SW480 (cell line): Measurements from ENCODE around the gene NODAL.

Experiments used
- DNase-seq: peaks from one replicate; pipeline ENCODE4 v3.0.0-alpha.2; 2016; ENCODE audit warnings: low spot score

Gene NODAL

GRCh38 chr10:70462349-70462984 lies 21.0 kb upstream of the NODAL start:
- DNase-seq = peak; percentile 38

- DNase-seq = peak; percentile 69
Measured at GRCh38 chr10:70461397-70462348, 20.2 kb upstream of the NODAL start.

- DNase-seq = no peak
Measured at GRCh38 chr10:70459774-70460490, 18.5 kb upstream of the NODAL start.

- DNase-seq = peak; percentile 33
Measured at GRCh38 chr10:70459061-70459773, 17.7 kb upstream of the NODAL start.

- DNase-seq = peak; percentile 78
Measured at GRCh38 chr10:70458329-70459060, 17.0 kb upstream of the NODAL start.

GRCh38 chr10:70457759-70458305 lies 16.4 kb upstream of the NODAL start:
- no peak for DNase-seq

GRCh38 chr10:70456164-70456563 lies 14.7 kb upstream of the NODAL start:
- no peak for DNase-seq

GRCh38 chr10:70455213-70455630 lies 13.7 kb upstream of the NODAL start:
- DNase-seq = peak; percentile 97

- DNase-seq = no peak
Measured at GRCh38 chr10:70448236-70448635, 6.8 kb upstream of the NODAL start.

- DNase-seq = no peak
Measured at GRCh38 chr10:70445718-70446657, 4.5 kb upstream of the NODAL start.

- no peak for DNase-seq
Measured at GRCh38 chr10:70444744-70445143, 3.3 kb upstream of the NODAL start.

GRCh38 chr10:70442332-70442988 lies 979 bp upstream of the NODAL start:
- DNase-seq = peak; percentile 29

GRCh38 chr10:70441895-70442309 lies 421 bp upstream of the NODAL start:
- DNase-seq = no peak

- DNase-seq = no peak
Measured at GRCh38 chr10:70440296-70441160, 953 bp downstream of the NODAL start.

- DNase-seq = no peak
Measured at GRCh38 chr10:70437721-70438120, 3.8 kb downstream of the NODAL start.

GRCh38 chr10:70435241-70436085 lies 6.0 kb downstream of the NODAL start:
- DNase-seq = no peak

GRCh38 chr10:70433581-70434280 lies 7.8 kb downstream of the NODAL start:
- no peak for DNase-seq
